Measurements from ENCODE around the gene MAT2A. TPM values are rescaled to one million over a fixed set of nuclear protein-coding genes. Genes with fewer than 3 reads are reported as not detected.
"Not testable (repeated sequence)": the region's sequence is repeated elsewhere in the genome, so short reads cannot be mapped to it uniquely, and the experiment has no call there.

Gene MAT2A
- total RNA-seq, 1 donor from 2014 or later = 145 TPM

DNA sequence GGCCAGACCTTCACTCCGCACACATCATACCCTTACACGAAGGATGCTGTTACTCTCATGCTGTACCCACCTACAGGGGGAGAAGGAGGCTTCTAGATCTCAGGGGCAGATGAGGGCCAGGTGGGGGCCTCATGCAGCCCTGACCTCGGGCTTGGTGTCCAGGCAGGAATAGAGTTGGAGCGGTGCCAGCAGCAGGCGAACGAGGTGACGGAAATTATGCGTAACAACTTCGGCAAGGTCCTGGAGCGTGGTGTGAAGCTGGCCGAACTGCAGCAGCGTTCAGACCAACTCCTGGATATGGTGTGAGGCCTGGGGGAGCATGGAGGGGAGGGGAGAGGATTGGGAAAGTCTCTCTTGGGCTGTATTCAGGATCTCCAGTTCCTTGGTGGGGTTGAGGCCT, 52.6 kb downstream of the MAT2A start:
- no peak for TF ChIP-seq CTCF (IDR thresholded peaks at IDR 0.05; ENCODE audit: borderline replicate concordance)
- H3K27ac ChIP-seq (replicated peaks) = peak overlapping the region; percentile 94
- no peaks in the 10 kb centered on the region for H3K36me3 ChIP-seq
- no peaks in the 10 kb centered on the region for H3K9me3 ChIP-seq (replicated peaks)
- no peaks in the 10 kb centered on the region for H3K27me3 ChIP-seq (ENCODE audit: low read depth)
- H3K4me3 ChIP-seq = no peak overlapping the region
- intact Hi-C loops (cut with micrococcal nuclease) = no loop called here
- DNase-seq = no peak
- H3K4me1 ChIP-seq = peaks cover 85% of the 10 kb centered on the region

DNA sequence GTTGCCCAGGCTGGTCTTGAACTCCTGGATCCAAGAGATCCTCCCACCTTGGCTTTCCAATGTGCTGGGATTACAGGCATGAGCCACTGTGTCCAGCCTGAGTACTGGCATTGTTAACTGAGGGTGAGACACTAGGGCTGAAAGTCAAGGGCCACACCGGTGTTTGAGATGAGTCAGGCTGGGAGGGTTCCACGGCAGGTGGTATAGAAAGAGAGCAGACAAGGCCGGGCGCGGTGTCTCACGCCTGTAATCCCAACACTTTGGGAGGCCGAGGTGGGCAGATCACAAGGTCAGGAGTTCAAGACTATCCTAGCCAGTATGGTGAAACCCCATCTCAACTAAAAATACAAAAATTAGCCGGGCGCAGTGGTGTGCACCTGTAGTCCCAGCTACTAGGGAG, 53.3 kb downstream of the MAT2A start:
- H3K4me3 ChIP-seq; intact Hi-C loops (cut with micrococcal nuclease); DNase-seq; H3K9me3 ChIP-seq (replicated peaks); H3K27me3 ChIP-seq (ENCODE audit: low read depth); H3K36me3 ChIP-seq: not testable (repeated sequence)
- Histone ChIP-seq H3K4me1 (peaks cover 85% of the 10 kb centered on the region), H3K27ac (replicated peaks) (peak overlapping the region; percentile 94)

DNA sequence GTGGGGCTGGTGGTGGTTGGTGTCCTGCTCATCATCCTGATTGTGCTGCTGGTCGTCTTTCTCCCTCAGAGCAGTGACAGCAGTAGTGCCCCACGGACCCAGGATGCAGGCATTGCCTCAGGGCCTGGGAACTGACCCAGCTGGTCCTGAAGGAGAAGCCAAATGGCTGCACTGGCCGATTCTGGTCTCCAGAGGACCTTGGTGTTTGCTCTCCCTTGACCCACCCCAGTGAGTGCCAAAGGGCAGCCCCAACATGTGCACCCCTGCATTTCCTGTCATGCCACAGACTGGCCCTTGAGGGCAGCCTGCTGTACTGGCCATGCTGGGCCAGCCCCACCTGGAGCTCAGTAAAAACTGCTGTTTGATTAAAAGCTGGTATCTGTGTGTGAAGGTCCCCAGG, 54.1 kb downstream of the MAT2A start:
- H3K9me3 ChIP-seq (replicated peaks) = no peaks in the 10 kb centered on the region
- H3K36me3 ChIP-seq = peaks cover 13% of the 10 kb centered on the region
- TF ChIP-seq CTCF (IDR thresholded peaks at IDR 0.05; ENCODE audit: borderline replicate concordance) = no peak
- H3K27me3 ChIP-seq (ENCODE audit: low read depth) = no peaks in the 10 kb centered on the region
- no peak for DNase-seq
- H3K4me3 ChIP-seq = no peak overlapping the region
- intact Hi-C loops (cut with micrococcal nuclease) = no loop called here
- peaks cover 83% of the 10 kb centered on the region for H3K4me1 ChIP-seq
- no peak overlapping the region for H3K27ac ChIP-seq (replicated peaks)

Other genes with a start within 250 kb of the MAT2A start
- gene TGOLN2, start 211.2 kb upstream of the MAT2A start, total RNA-seq = 71.5 TPM
- 39.4 TPM for gene RETSAT, start 184.6 kb upstream of the MAT2A start, total RNA-seq
- 10.6 TPM for gene ELMOD3, start 184.4 kb upstream of the MAT2A start, total RNA-seq
- 3.5 TPM for gene CAPG, start 128.8 kb upstream of the MAT2A start, total RNA-seq
- not detected for gene SH2D6, start 120.5 kb upstream of the MAT2A start, total RNA-seq
- gene GGCX, start 22.3 kb downstream of the MAT2A start, total RNA-seq = 25.5 TPM
- gene VAMP8, start 38.4 kb downstream of the MAT2A start, total RNA-seq = 15.5 TPM
- 47.3 TPM for gene VAMP5, start 45.3 kb downstream of the MAT2A start, total RNA-seq
- gene RNF181, start 56.6 kb downstream of the MAT2A start, total RNA-seq = 89.2 TPM
- gene TMEM150A, start 63.5 kb downstream of the MAT2A start, total RNA-seq = 10.1 TPM
- gene C2orf68, start 72.9 kb downstream of the MAT2A start, total RNA-seq = 25.1 TPM
- gene USP39, start 77.0 kb downstream of the MAT2A start, total RNA-seq = 32.1 TPM
- not detected for gene SFTPB, start 129.0 kb downstream of the MAT2A start, total RNA-seq
- 1.5 TPM for gene GNLY, start 155.2 kb downstream of the MAT2A start, total RNA-seq
- gene ATOH8, start 214.8 kb downstream of the MAT2A start, total RNA-seq = 23.3 TPM

Data from left ventricle myocardium inferior (tissue), 1 donor.